GM10266 (cell line): ENCODE measurements around the gene FOXN1.

Experiments
- DNase-seq: peaks from one replicate; pipeline ENCODE4 v3.0.0; 2012; ENCODE audit errors: extremely low spot score
- CTCF ChIP-seq: IDR thresholded peaks from 2 replicates; pipeline ENCODE4 v1.5.1; 2012; ENCODE audit warnings: mild to moderate bottlenecking, low read depth; ENCODE audit not compliant: control insufficient read depth, insufficient read depth; ENCODE audit errors: missing control alignments

Gene FOXN1

GRCh38 chr17:28529013-28529400 lies 22.9 kb downstream of the FOXN1 start:
- TF ChIP-seq CTCF: no peak
- DNase-seq: no peak

GRCh38 chr17:28530250-28530649 lies 24.1 kb downstream of the FOXN1 start:
- TF ChIP-seq CTCF: no peak
- no peak for DNase-seq

- no peak for TF ChIP-seq CTCF
- DNase-seq: no peak
Measured at GRCh38 chr17:28530926-28531325, 24.8 kb downstream of the FOXN1 start.

GRCh38 chr17:28532050-28532960 lies 26.2 kb downstream of the FOXN1 start:
- no peak for TF ChIP-seq CTCF
- DNase-seq: no peak

GRCh38 chr17:28533091-28533807 lies 27.1 kb downstream of the FOXN1 start:
- DNase-seq: no peak
- TF ChIP-seq CTCF: no peak

GRCh38 chr17:28534740-28535375 lies 28.7 kb downstream of the FOXN1 start:
- no peak for DNase-seq

More at GRCh38 chr17:28534740-28535375, 28.7 kb downstream of the FOXN1 start:
- TF ChIP-seq CTCF: no peak
